Subcutaneous adipose tissue (tissue), 4 donors: ENCODE results near the gene RNASE11. TPM values are rescaled to one million over a fixed set of nuclear protein-coding genes. Genes with fewer than 3 reads are reported as not detected.

Source experiments
- CTCF ChIP-seq: fragments of 450-650 bp; IDR thresholded peaks from one replicate; pipeline ENCODE4 v1.5.1; 2016; ENCODE audit warnings: low read depth, mild to moderate bottlenecking, control low read depth, antibody characterized with exemption, moderate library complexity
- total RNA-seq, 4 donors: library from RNA; depleted of rRNA; stranded (reverse); fragments of >200 nt; gene quantifications; one replicate each; pipeline ENCODE4 v1.1.0, GENCODE V29; 2016

The RNASE11 gene
- total RNA-seq, 4 donors from 2014 or later: not detected

GRCh38 chr14:20606190-20606901 lies 18.5 kb upstream of the RNASE11 start:
- no peak for TF ChIP-seq CTCF

- TF ChIP-seq CTCF: no peak
Observed at GRCh38 chr14:20603813-20604690, 16.3 kb upstream of the RNASE11 start.

- TF ChIP-seq CTCF: no peak
Observed at GRCh38 chr14:20602583-20602982, 14.8 kb upstream of the RNASE11 start.

GRCh38 chr14:20601522-20601921 lies 13.7 kb upstream of the RNASE11 start:
- no peak for TF ChIP-seq CTCF

GRCh38 chr14:20597108-20597507 lies 9.3 kb upstream of the RNASE11 start:
- TF ChIP-seq CTCF: no peak

GRCh38 chr14:20592574-20592973 lies 4.8 kb upstream of the RNASE11 start:
- TF ChIP-seq CTCF: no peak

GRCh38 chr14:20591235-20591634 lies 3.4 kb upstream of the RNASE11 start, which contains the start of gene RNASE12:
RNASE12 (minus strand) TSS chr14:20591376; CDS start chr14:20590723, 653 bp downstream.
- no peak for TF ChIP-seq CTCF
